ENCODE data around the gene CHMP3.
A peak's percentile ranks its signal among the peaks of the same experiment; 100 is the strongest.
"Not testable (repeated sequence)": the region's sequence is repeated elsewhere in the genome, so short reads cannot be mapped to it uniquely, and the experiment has no call there.

CHMP3 gene

GRCh38 chr2:86562922-86563649, at the start of gene CHMP3:
CHMP3 (minus strand) TSS chr2:86563443; CDS start chr2:86563348, 95 bp downstream.
- DNase-seq: peak; percentile 95

GRCh38 chr2:86610871-86611270, 47.6 kb upstream of the CHMP3 start:
- no peak for DNase-seq

GRCh38 chr2:86608832-86609410, 45.7 kb upstream of the CHMP3 start:
- DNase-seq: no peak

GRCh38 chr2:86603905-86604304, 40.7 kb upstream of the CHMP3 start:
- no peak for DNase-seq

GRCh38 chr2:86598966-86599365, 35.7 kb upstream of the CHMP3 start:
- no peak for DNase-seq

GRCh38 chr2:86596118-86596517, 32.9 kb upstream of the CHMP3 start:
- no peak for DNase-seq

- DNase-seq: no peak
Observed at GRCh38 chr2:86593266-86593665, 30.0 kb upstream of the CHMP3 start.

- DNase-seq: no peak
Observed at GRCh38 chr2:86592547-86593230, 29.4 kb upstream of the CHMP3 start.

- DNase-seq: not testable (repeated sequence)
Observed at GRCh38 chr2:86589701-86590100, 26.5 kb upstream of the CHMP3 start.

- DNase-seq: no peak
Observed at GRCh38 chr2:86584151-86584913, 21.1 kb upstream of the CHMP3 start.

GRCh38 chr2:86580560-86580959, 17.3 kb upstream of the CHMP3 start:
- no peak for DNase-seq

GRCh38 chr2:86577817-86578456, 14.7 kb upstream of the CHMP3 start:
- no peak for DNase-seq

- no peak for DNase-seq
Observed at GRCh38 chr2:86570059-86570458, 6.8 kb upstream of the CHMP3 start.

- DNase-seq: no peak
Observed at GRCh38 chr2:86566821-86567190, 3.6 kb upstream of the CHMP3 start.

- DNase-seq: no peak
Observed at GRCh38 chr2:86566158-86566820, 3.0 kb upstream of the CHMP3 start.

GRCh38 chr2:86563650-86564061, 413 bp upstream of the CHMP3 start:
- DNase-seq: no peak

GRCh38 chr2:86562485-86562921, 740 bp downstream of the CHMP3 start:
- no peak for DNase-seq

- DNase-seq: no peak
Observed at GRCh38 chr2:86557836-86558235, 5.4 kb downstream of the CHMP3 start.

GRCh38 chr2:86556508-86556907, 6.7 kb downstream of the CHMP3 start:
- DNase-seq: no peak

GRCh38 chr2:86552889-86553288, 10.4 kb downstream of the CHMP3 start:
- peak; percentile 19 for DNase-seq

GRCh38 chr2:86549963-86550725, 13.1 kb downstream of the CHMP3 start:
- not testable (repeated sequence) for DNase-seq
